PC-3 (cell line): ENCODE results near the gene SH3BP4. TPM values are rescaled to one million over a fixed set of nuclear protein-coding genes. Genes with fewer than 3 reads are reported as not detected.
"Not testable (repeated sequence)": the region's sequence is repeated elsewhere in the genome, so short reads cannot be mapped to it uniquely, and the experiment has no call there.

Experiments used
- ATAC-seq: fragments of 200-7000 bp; cut with Tn5 transposase; 2 replicates; pipeline ENCODE4 v1.9.1; 2020; ENCODE audit warnings: mild to moderate bottlenecking, moderate library complexity
- BruUV-seq: library from RNA; stranded (reverse); fragments of 400-500 nt; replicated peaks from 2 replicates; lab custom pipeline; 2021; lab: Mats Ljungman, UMichigan
- CTCF ChIA-PET: fragments of 300-600 bp; sonication (Branson Sonifier 250); formaldehyde crosslinking; loops from one replicate; lab custom pipeline; 2022; ENCODE audit warnings: antibody characterized with exemption; lab: Charles Lee
- POLR2A ChIA-PET: fragments of 300-600 bp; sonication (Branson Sonifier 250); formaldehyde crosslinking; loops from one replicate; lab custom pipeline; 2022; ENCODE audit warnings: antibody characterized with exemption; ENCODE audit not compliant: unreplicated experiment; lab: Charles Lee
- DNase-seq: peaks from one replicate; pipeline ENCODE4 v3.0.0-alpha.2; 2015
- H2AFZ ChIP-seq: fragments of 300-600 bp; sonication (generic); 2 replicates; pipeline ENCODE4 v1.6.0; 2016; ENCODE audit warnings: antibody characterized with exemption, low read length
- H3F3A ChIP-seq: fragments of 300-600 bp; sonication (generic); one replicate; pipeline ENCODE4 v1.6.0; 2017; ENCODE audit warnings: antibody characterized with exemption, low read length, control low read depth, mild to moderate bottlenecking; ENCODE audit not compliant: unreplicated experiment
- H3K27ac ChIP-seq: fragments of 300-600 bp; sonication (generic); 2 replicates; pipeline ENCODE4 v1.5.1; 2016; ENCODE audit warnings: mild to moderate bottlenecking, low read length
- H3K27me3 ChIP-seq: fragments of 300-600 bp; sonication (generic); 2 replicates; pipeline ENCODE4 v1.6.1; 2016; ENCODE audit warnings: low read length, mixed read lengths
- H3K36me3 ChIP-seq: fragments of 300-600 bp; sonication (generic); 2 replicates; pipeline ENCODE4 v1.6.1; 2016; ENCODE audit warnings: low read depth, mixed run types, low read length, mixed read lengths
- H3K4me1 ChIP-seq: fragments of 300-600 bp; sonication (generic); 2 replicates; pipeline ENCODE4 v1.5.1; 2016; ENCODE audit warnings: low read length; ENCODE audit not compliant: insufficient read depth
- H3K4me2 ChIP-seq: fragments of 300-600 bp; sonication (generic); 2 replicates; pipeline ENCODE4 v1.6.0; 2016; ENCODE audit warnings: low read length
- H3K4me3 ChIP-seq: fragments of 300-600 bp; sonication (generic); 2 replicates; pipeline ENCODE4 v1.5.1; 2016; ENCODE audit warnings: mild to moderate bottlenecking, low read length, mixed read lengths
- H3K79me2 ChIP-seq: fragments of 300-600 bp; sonication (generic); 2 replicates; pipeline ENCODE4 v1.6.1; 2017; ENCODE audit warnings: low read length, mixed read lengths
- H3K9ac ChIP-seq: fragments of 300-600 bp; sonication (generic); 2 replicates; pipeline ENCODE4 v1.6.0; 2016; ENCODE audit warnings: mild to moderate bottlenecking, low read length
- H3K9me2 ChIP-seq: fragments of 300-600 bp; sonication (generic); replicated peaks from 2 replicates; pipeline ENCODE4 v1.6.1; 2016; ENCODE audit warnings: mixed run types, low read length, mixed read lengths
- H3K9me3 ChIP-seq: fragments of 300-600 bp; sonication (generic); 2 replicates; pipeline ENCODE4 v1.6.1; 2016; ENCODE audit warnings: low read length, mixed read lengths
- H4K20me1 ChIP-seq: fragments of 300-600 bp; sonication (generic); 2 replicates; pipeline ENCODE4 v1.6.1; 2016; ENCODE audit warnings: low read length, mixed read lengths
- CTCF ChIP-seq: fragments of 300-600 bp; sonication (generic); conservative IDR thresholded peaks from 2 replicates; pipeline ENCODE4 v1.5.1; 2017; ENCODE audit warnings: antibody characterized with exemption, low read depth, mild to moderate bottlenecking, low read length
- EZH2 ChIP-seq: fragments of 300-600 bp; sonication (generic); IDR thresholded peaks from one replicate; pipeline ENCODE4 v1.6.1; 2017; ENCODE audit warnings: antibody characterized with exemption, mild to moderate bottlenecking, low read length; ENCODE audit not compliant: unreplicated experiment
- EZH2phosphoT487 ChIP-seq: fragments of 300-600 bp; sonication (generic); IDR thresholded peaks from 2 replicates; pipeline ENCODE4 v1.6.1; 2018; ENCODE audit warnings: mild to moderate bottlenecking, antibody characterized with exemption, low read length, borderline replicate concordance
- intact Hi-C: fragments of 100-400 bp; cut with micrococcal nuclease; formaldehyde crosslinking; loops from 2 replicates; pipeline ENCODE4 v1.9.0; 2023
- total RNA-seq: library from RNA; depleted of rRNA; stranded (reverse); fragments of >200 nt; gene quantifications from 2 replicates; pipeline ENCODE4 v1.2.3, GENCODE V29; 2014

SH3BP4 gene
- total RNA-seq, 1 experiment from 2014 or later = 35.2 TPM

GRCh38 chr2:235011929-235012631 lies 60.3 kb downstream of the SH3BP4 start:
- no peak for TF ChIP-seq EZH2phosphoT487
- TF ChIP-seq EZH2 = no peak
- no peak for TF ChIP-seq CTCF

DNA sequence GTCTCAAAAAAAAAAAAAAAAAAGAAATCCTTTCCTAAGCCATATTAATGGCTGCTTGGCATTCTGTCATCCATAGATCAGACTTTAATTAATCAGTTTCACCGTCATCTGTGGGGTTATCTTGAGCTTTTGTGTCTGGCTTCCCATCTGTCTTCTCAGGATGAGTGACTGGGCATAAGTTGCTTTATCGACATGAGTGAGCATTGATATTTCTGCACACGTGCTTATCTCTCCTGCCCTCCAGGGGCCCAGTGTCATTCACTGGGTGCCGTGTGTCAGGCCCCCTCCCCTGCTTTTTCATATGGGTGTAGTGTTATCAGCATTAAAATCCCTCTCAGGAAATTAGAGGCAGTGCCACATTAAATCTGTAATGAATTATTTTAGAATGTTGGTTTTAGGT lies 65.6 kb downstream of the SH3BP4 start:
- BruUV-seq = no TSS peak
- intact Hi-C loops = no loop called here
- peaks cover 68% of the 10 kb centered on the region for H3K79me2 ChIP-seq
- H3K9me3 ChIP-seq = 0 out of 2 replicates have a peak, but pooled peaks cover 5% of the 10 kb centered on the region
- peaks cover 21% of the 10 kb centered on the region for H3K4me1 ChIP-seq
- CTCF ChIA-PET = no interaction called here
- no peak overlapping the region for H3K27ac ChIP-seq
- TF ChIP-seq EZH2 = no peak
- no peak overlapping the region for H3K4me2 ChIP-seq
- peaks cover 7% of the 10 kb centered on the region for H3K36me3 ChIP-seq
- no peaks in the 10 kb centered on the region for H4K20me1 ChIP-seq
- H3F3A ChIP-seq = peaks cover 11% of the 10 kb centered on the region
- ATAC-seq (no peak), DNase-seq (no peak)
- H3K4me3 ChIP-seq = no peak overlapping the region
- no peak overlapping the region for H3K9ac ChIP-seq
- H2AFZ ChIP-seq = no peak overlapping the region
- no peaks in the 10 kb centered on the region for H3K27me3 ChIP-seq
- no peaks in the 10 kb centered on the region for H3K9me2 ChIP-seq
- POLR2A ChIA-PET = no interaction called here

More at GRCh38 chr2:235011929-235012631, 60.3 kb downstream of the SH3BP4 start:
- CTCF ChIA-PET = no interaction called here
- no peaks in the 10 kb centered on the region for H3K9me2 ChIP-seq
- no TSS peak for BruUV-seq
- no peaks in the 10 kb centered on the region for H4K20me1 ChIP-seq
- H3K4me1 ChIP-seq = peaks cover 28% of the 10 kb centered on the region
- POLR2A ChIA-PET = interaction anchor here (0.7 kb wide), 1 partner anchor 131 kb away, joined by 5 read pairs; no protein-coding TSS in a partner anchor
- H3F3A ChIP-seq = no peaks in the 10 kb centered on the region
- H3K27ac ChIP-seq = no peak overlapping the region
- ATAC-seq (no peak), DNase-seq (no peak)
- intact Hi-C loops = no loop called here
- H2AFZ ChIP-seq = no peak overlapping the region
- H3K27me3 ChIP-seq = no peaks in the 10 kb centered on the region
- no peak overlapping the region for H3K4me2 ChIP-seq
- H3K36me3 ChIP-seq = peaks cover 7% of the 10 kb centered on the region
- H3K4me3 ChIP-seq = no peak overlapping the region
- no peak overlapping the region for H3K9ac ChIP-seq
- 0 out of 2 replicates have a peak, but pooled peaks cover 5% of the 10 kb centered on the region for H3K9me3 ChIP-seq
- peaks cover 83% of the 10 kb centered on the region for H3K79me2 ChIP-seq

GRCh38 chr2:235018838-235019237 lies 67.0 kb downstream of the SH3BP4 start:
- peaks cover 7% of the 10 kb centered on the region for H3K36me3 ChIP-seq
- no TSS peak for BruUV-seq
- no peak for DNase-seq
- H3K79me2 ChIP-seq = peaks cover 70% of the 10 kb centered on the region
- no peak for ATAC-seq
- intact Hi-C loops = no loop called here
- no peaks in the 10 kb centered on the region for H3K27me3 ChIP-seq
- TF ChIP-seq CTCF (no peak), EZH2 (no peak), EZH2phosphoT487 (no peak)
- no peak overlapping the region for H3K9ac ChIP-seq
- ChIA-PET POLR2A (no interaction called here), CTCF (no interaction called here)
- H3K9me3 ChIP-seq = 0 out of 2 replicates have a peak, but pooled peaks cover 5% of the 10 kb centered on the region
- peaks cover 34% of the 10 kb centered on the region for H3K4me1 ChIP-seq
- no peak overlapping the region for H3K4me2 ChIP-seq
- no peaks in the 10 kb centered on the region for H4K20me1 ChIP-seq
- H2AFZ ChIP-seq = no peak overlapping the region
- no peak overlapping the region for H3K27ac ChIP-seq
- no peaks in the 10 kb centered on the region for H3K9me2 ChIP-seq
- H3K4me3 ChIP-seq = no peak overlapping the region
- H3F3A ChIP-seq = peaks cover 11% of the 10 kb centered on the region

- H3K4me3 ChIP-seq, H3K27ac ChIP-seq, CTCF ChIA-PET, H3K9ac ChIP-seq, H2AFZ ChIP-seq, H3K27me3 ChIP-seq, H3K9me2 ChIP-seq, H3K9me3 ChIP-seq, H3K4me2 ChIP-seq, DNase-seq, H4K20me1 ChIP-seq, ATAC-seq, H3K36me3 ChIP-seq, BruUV-seq, POLR2A ChIA-PET: not testable (repeated sequence)
- H3K4me1 ChIP-seq = peaks cover 48% of the 10 kb centered on the region
- intact Hi-C loops = loop anchor here (10.0 kb wide), 1 partner anchor 1605 kb away; no protein-coding TSS in a partner anchor
- peaks cover 11% of the 10 kb centered on the region for H3F3A ChIP-seq
- H3K79me2 ChIP-seq = peaks cover 70% of the 10 kb centered on the region
Measured at GRCh38 chr2:235020141-235020540, 68.3 kb downstream of the SH3BP4 start.
